Measurements from ENCODE around the gene ADAMTS3.
A peak's percentile ranks its signal among the peaks of the same experiment; 100 is the strongest.

ADAMTS3 gene

GRCh38 chr4:72531322-72531721 lies 37.7 kb downstream of the ADAMTS3 start:
- in situ Hi-C loops (cut with MboI; ENCODE audit: low sequenced_read_pairs): no loop called here
- H3K4me3 ChIP-seq: no peak overlapping the region
- no peaks in the 10 kb centered on the region for H3K4me1 ChIP-seq
- H3K36me3 ChIP-seq (replicated peaks): no peaks in the 10 kb centered on the region
- no peak for DNase-seq (ENCODE audit: low spot score in 2 of 2)
- no peaks in the 10 kb centered on the region for H3K9me3 ChIP-seq
- no peaks in the 10 kb centered on the region for H3K27me3 ChIP-seq (ENCODE audit: low read depth)

GRCh38 chr4:72529148-72529822 lies 39.7 kb downstream of the ADAMTS3 start:
- no peak for DNase-seq (ENCODE audit: low spot score in 2 of 2)
- in situ Hi-C loops (cut with MboI; ENCODE audit: low sequenced_read_pairs): no loop called here

GRCh38 chr4:72527038-72527646 lies 41.9 kb downstream of the ADAMTS3 start:
- DNase-seq (ENCODE audit: low spot score in 2 of 2): no peak
- H3K4me3 ChIP-seq: no peak overlapping the region
- no peaks in the 10 kb centered on the region for H3K36me3 ChIP-seq (replicated peaks)
- no peaks in the 10 kb centered on the region for H3K4me1 ChIP-seq
- H3K27me3 ChIP-seq (ENCODE audit: low read depth): no peaks in the 10 kb centered on the region
- in situ Hi-C loops (cut with MboI; ENCODE audit: low sequenced_read_pairs): no loop called here
- no peaks in the 10 kb centered on the region for H3K9me3 ChIP-seq

More at GRCh38 chr4:72529148-72529822, 39.7 kb downstream of the ADAMTS3 start:
- Histone ChIP-seq H3K27me3 (ENCODE audit: low read depth) (no peaks in the 10 kb centered on the region), H3K36me3 (replicated peaks) (no peaks in the 10 kb centered on the region), H3K4me3 (no peak overlapping the region), H3K9me3 (no peaks in the 10 kb centered on the region), H3K4me1 (no peaks in the 10 kb centered on the region)

- Histone ChIP-seq H3K27me3 (ENCODE audit: low read depth) (no peaks in the 10 kb centered on the region), H3K9me3 (no peaks in the 10 kb centered on the region), H3K4me3 (no peak overlapping the region), H3K4me1 (no peaks in the 10 kb centered on the region), H3K36me3 (replicated peaks) (no peaks in the 10 kb centered on the region)
- DNase-seq (ENCODE audit: low spot score in 2 of 2): no peak
- in situ Hi-C loops (cut with MboI; ENCODE audit: low sequenced_read_pairs): no loop called here
Measured at GRCh38 chr4:72525938-72526337, 43.1 kb downstream of the ADAMTS3 start.

GRCh38 chr4:72522440-72522839 lies 46.6 kb downstream of the ADAMTS3 start:
- DNase-seq (ENCODE audit: low spot score in 2 of 2): no peak
- no peaks in the 10 kb centered on the region for H3K36me3 ChIP-seq (replicated peaks)
- no peak overlapping the region for H3K4me3 ChIP-seq
- in situ Hi-C loops (cut with MboI; ENCODE audit: low sequenced_read_pairs): loop anchor here (25.0 kb wide), 1 partner anchor 490 kb away; no protein-coding TSS in a partner anchor
- no peaks in the 10 kb centered on the region for H3K27me3 ChIP-seq (ENCODE audit: low read depth)
- no peaks in the 10 kb centered on the region for H3K9me3 ChIP-seq
- no peaks in the 10 kb centered on the region for H3K4me1 ChIP-seq

- no peaks in the 10 kb centered on the region for H3K36me3 ChIP-seq (replicated peaks)
- no peak overlapping the region for H3K4me3 ChIP-seq
- in situ Hi-C loops (cut with MboI; ENCODE audit: low sequenced_read_pairs): loop anchor here (25.0 kb wide), 1 partner anchor 499 kb away; no protein-coding TSS in a partner anchor
- H3K4me1 ChIP-seq: no peaks in the 10 kb centered on the region
- H3K9me3 ChIP-seq: no peaks in the 10 kb centered on the region
- H3K27me3 ChIP-seq (ENCODE audit: low read depth): no peaks in the 10 kb centered on the region
- DNase-seq (ENCODE audit: low spot score in 2 of 2): no peak
Measured at GRCh38 chr4:72513227-72513626, 55.8 kb downstream of the ADAMTS3 start.

GRCh38 chr4:72507860-72508419 lies 61.1 kb downstream of the ADAMTS3 start:
- Histone ChIP-seq H3K36me3 (replicated peaks) (no peaks in the 10 kb centered on the region), H3K4me3 (no peak overlapping the region), H3K4me1 (no peaks in the 10 kb centered on the region), H3K27me3 (ENCODE audit: low read depth) (no peaks in the 10 kb centered on the region), H3K9me3 (no peaks in the 10 kb centered on the region)
- no peak for DNase-seq (ENCODE audit: low spot score in 2 of 2)
- in situ Hi-C loops (cut with MboI; ENCODE audit: low sequenced_read_pairs): loop anchor here (25.0 kb wide), 1 partner anchor 504 kb away; no protein-coding TSS in a partner anchor

- Histone ChIP-seq H3K36me3 (replicated peaks) (no peaks in the 10 kb centered on the region), H3K9me3 (no peaks in the 10 kb centered on the region), H3K27me3 (ENCODE audit: low read depth) (no peaks in the 10 kb centered on the region), H3K4me3 (no peak overlapping the region), H3K4me1 (no peaks in the 10 kb centered on the region)
- DNase-seq (ENCODE audit: low spot score in 2 of 2): no peak
- in situ Hi-C loops (cut with MboI; ENCODE audit: low sequenced_read_pairs): loop anchor here (25.0 kb wide), 1 partner anchor 505 kb away; no protein-coding TSS in a partner anchor
Measured at GRCh38 chr4:72507167-72507566, 61.9 kb downstream of the ADAMTS3 start.

GRCh38 chr4:72505314-72505744 lies 63.7 kb downstream of the ADAMTS3 start:
- peak; percentile 55 to 56 for DNase-seq (ENCODE audit: low spot score in 2 of 2)
- no peaks in the 10 kb centered on the region for H3K4me1 ChIP-seq

GRCh38 chr4:72500214-72500613 lies 68.8 kb downstream of the ADAMTS3 start:
- in situ Hi-C loops (cut with MboI; ENCODE audit: low sequenced_read_pairs): loop anchor here (25.0 kb wide), 1 partner anchor 512 kb away; no protein-coding TSS in a partner anchor
- no peaks in the 10 kb centered on the region for H3K36me3 ChIP-seq (replicated peaks)
- no peaks in the 10 kb centered on the region for H3K4me1 ChIP-seq
- no peak overlapping the region for H3K4me3 ChIP-seq
- no peaks in the 10 kb centered on the region for H3K27me3 ChIP-seq (ENCODE audit: low read depth)
- H3K9me3 ChIP-seq: no peaks in the 10 kb centered on the region
- no peak for DNase-seq (ENCODE audit: low spot score in 2 of 2)

More at GRCh38 chr4:72505314-72505744, 63.7 kb downstream of the ADAMTS3 start:
- no peak overlapping the region for H3K4me3 ChIP-seq
- no peaks in the 10 kb centered on the region for H3K9me3 ChIP-seq
- H3K36me3 ChIP-seq (replicated peaks): no peaks in the 10 kb centered on the region
- no peaks in the 10 kb centered on the region for H3K27me3 ChIP-seq (ENCODE audit: low read depth)
- in situ Hi-C loops (cut with MboI; ENCODE audit: low sequenced_read_pairs): loop anchor here (25.0 kb wide), 1 partner anchor 507 kb away; no protein-coding TSS in a partner anchor

GRCh38 chr4:72496119-72496518 lies 72.9 kb downstream of the ADAMTS3 start:
- in situ Hi-C loops (cut with MboI; ENCODE audit: low sequenced_read_pairs): no loop called here
- Histone ChIP-seq H3K4me3 (no peak overlapping the region), H3K36me3 (replicated peaks) (no peaks in the 10 kb centered on the region), H3K9me3 (no peaks in the 10 kb centered on the region), H3K27me3 (ENCODE audit: low read depth) (no peaks in the 10 kb centered on the region), H3K4me1 (no peaks in the 10 kb centered on the region)
- DNase-seq (ENCODE audit: low spot score in 2 of 2): no peak

GRCh38 chr4:72494156-72494555 lies 74.9 kb downstream of the ADAMTS3 start:
- DNase-seq (ENCODE audit: low spot score in 2 of 2): no peak
- Histone ChIP-seq H3K4me1 (no peaks in the 10 kb centered on the region), H3K36me3 (replicated peaks) (no peaks in the 10 kb centered on the region), H3K4me3 (no peak overlapping the region), H3K27me3 (ENCODE audit: low read depth) (no peaks in the 10 kb centered on the region), H3K9me3 (no peaks in the 10 kb centered on the region)
- in situ Hi-C loops (cut with MboI; ENCODE audit: low sequenced_read_pairs): no loop called here

GRCh38 chr4:72489267-72489666 lies 79.8 kb downstream of the ADAMTS3 start:
- Histone ChIP-seq H3K9me3 (no peaks in the 10 kb centered on the region), H3K4me3 (no peak overlapping the region), H3K36me3 (replicated peaks) (no peaks in the 10 kb centered on the region), H3K27me3 (ENCODE audit: low read depth) (no peaks in the 10 kb centered on the region), H3K4me1 (no peaks in the 10 kb centered on the region)
- DNase-seq (ENCODE audit: low spot score in 2 of 2): no peak
- in situ Hi-C loops (cut with MboI; ENCODE audit: low sequenced_read_pairs): no loop called here

- in situ Hi-C loops (cut with MboI; ENCODE audit: low sequenced_read_pairs): no loop called here
- H3K27me3 ChIP-seq (ENCODE audit: low read depth): no peaks in the 10 kb centered on the region
- no peaks in the 10 kb centered on the region for H3K4me1 ChIP-seq
- no peak overlapping the region for H3K4me3 ChIP-seq
- no peak for DNase-seq (ENCODE audit: low spot score in 2 of 2)
- H3K36me3 ChIP-seq (replicated peaks): no peaks in the 10 kb centered on the region
- H3K9me3 ChIP-seq: no peaks in the 10 kb centered on the region
Measured at GRCh38 chr4:72486991-72487390, 82.0 kb downstream of the ADAMTS3 start.

Measured in HAP-1 (cell line).